Measurements from ENCODE around the gene SCUBE3. TPM values are rescaled to one million over a fixed set of nuclear protein-coding genes. Genes with fewer than 3 reads are reported as not detected.

SCUBE3 gene
- total and polyA plus RNA-seq, 2 of the 8 experiments (the other 6 are each of a cell fraction or from before 2014, with no cell fraction given) = 0.80 to 1.0 TPM

- TF ChIP-seq CHD7 (IDR thresholded peaks at IDR 0.05; ENCODE audit: insufficient replicate concordance, low read length) = no peak
- TF ChIP-seq ZNF274 (IDR thresholded peaks at IDR 0.05; ENCODE audit: borderline replicate concordance, extremely low read depth, low read length) = no peak
- TF ChIP-seq HDAC2 (IDR thresholded peaks at IDR 0.05; ENCODE audit: borderline replicate concordance in 1 of 2, low read depth in 2 of 2, low read length in 2 of 2) = no peak
- TF ChIP-seq JUN (IDR thresholded peaks at IDR 0.05; ENCODE audit: low read depth, low read length) = no peak
- TF ChIP-seq SIN3A (conservative IDR thresholded peaks at IDR 0.05 in 1 of 2, IDR thresholded peaks at IDR 0.05 in 1 of 2; ENCODE audit: low read depth in 1 of 2, low read length in 2 of 2) = no peak
- TF ChIP-seq CREB1 (IDR thresholded peaks at IDR 0.05) = no peak
- TF ChIP-seq YY1 (IDR thresholded peaks at IDR 0.05; ENCODE audit: low read depth, low read length) = no peak
- no peak for TF ChIP-seq TBP (IDR thresholded peaks at IDR 0.05; ENCODE audit: low read depth, low read length)
- no peak for TF ChIP-seq MAFK (IDR thresholded peaks at IDR 0.05; ENCODE audit: low read depth, low read length)
Observed at GRCh38 chr6:35219683-35220326, 6.0 kb downstream of the SCUBE3 start (continued).

Data from H1 (cell line).